HUES6 (cell line): Measurements from ENCODE around the gene HNRNPC.

Source experiments
- H3K27ac ChIP-seq: 2 replicates; pipeline ENCODE4 v1.7.0; 2013; ENCODE audit warnings: low read depth, mild to moderate bottlenecking, low read length, inconsistent platforms
- H3K27me3 ChIP-seq: 2 replicates; pipeline ENCODE4 v1.6.1; 2013; ENCODE audit warnings: low read length; ENCODE audit not compliant: control insufficient read depth, insufficient read depth
- H3K36me3 ChIP-seq: 2 replicates; pipeline ENCODE4 v1.6.1; 2013; ENCODE audit warnings: low read length; ENCODE audit not compliant: control insufficient read depth, insufficient read depth
- H3K4me1 ChIP-seq: 2 replicates; pipeline ENCODE4 v1.6.1; 2013; ENCODE audit warnings: low read length; ENCODE audit not compliant: control insufficient read depth, insufficient read depth
- H3K4me3 ChIP-seq: 2 replicates; pipeline ENCODE4 v1.5.1; 2013; ENCODE audit warnings: low read depth, low read length
- H3K9ac ChIP-seq: one replicate; pipeline ENCODE4 v1.6.1; 2013; ENCODE audit warnings: mild to moderate bottlenecking, low read length
- H3K9me3 ChIP-seq: 2 replicates; pipeline ENCODE4 v1.6.1; 2013; ENCODE audit warnings: low read depth, low read length; ENCODE audit not compliant: control insufficient read depth, insufficient read depth

The HNRNPC gene

GRCh38 chr14:21209185-21209584, 60.1 kb downstream of the HNRNPC start:
- Histone ChIP-seq H3K27ac (no peak overlapping the region), H3K9me3 (no peaks in the 10 kb centered on the region), H3K4me3 (no peak overlapping the region), H3K9ac (no peak overlapping the region), H3K36me3 (peaks cover 83% of the 10 kb centered on the region), H3K4me1 (peaks cover 6% of the 10 kb centered on the region; the same call in 1 of the 2 replicates), H3K27me3 (no peaks in the 10 kb centered on the region)

- Histone ChIP-seq H3K9me3 (no peaks in the 10 kb centered on the region), H3K4me3 (no peak overlapping the region), H3K27me3 (no peaks in the 10 kb centered on the region), H3K9ac (no peak overlapping the region), H3K27ac (no peak overlapping the region), H3K36me3 (peaks cover 76% of the 10 kb centered on the region), H3K4me1 (peaks cover 6% of the 10 kb centered on the region; the same call in 1 of the 2 replicates)
These were observed 60.7 kb downstream of the HNRNPC start for GRCh38 chr14:21208554-21208953.

- H3K4me1 ChIP-seq = peaks cover 6% of the 10 kb centered on the region; the same call in 1 of the 2 replicates
- peaks cover 61% of the 10 kb centered on the region for H3K36me3 ChIP-seq
- no peak overlapping the region for H3K9ac ChIP-seq
- no peak overlapping the region for H3K27ac ChIP-seq
- no peak overlapping the region for H3K4me3 ChIP-seq
- no peaks in the 10 kb centered on the region for H3K27me3 ChIP-seq
- H3K9me3 ChIP-seq = no peaks in the 10 kb centered on the region
These were observed 62.2 kb downstream of the HNRNPC start for GRCh38 chr14:21206753-21207684.

DNA sequence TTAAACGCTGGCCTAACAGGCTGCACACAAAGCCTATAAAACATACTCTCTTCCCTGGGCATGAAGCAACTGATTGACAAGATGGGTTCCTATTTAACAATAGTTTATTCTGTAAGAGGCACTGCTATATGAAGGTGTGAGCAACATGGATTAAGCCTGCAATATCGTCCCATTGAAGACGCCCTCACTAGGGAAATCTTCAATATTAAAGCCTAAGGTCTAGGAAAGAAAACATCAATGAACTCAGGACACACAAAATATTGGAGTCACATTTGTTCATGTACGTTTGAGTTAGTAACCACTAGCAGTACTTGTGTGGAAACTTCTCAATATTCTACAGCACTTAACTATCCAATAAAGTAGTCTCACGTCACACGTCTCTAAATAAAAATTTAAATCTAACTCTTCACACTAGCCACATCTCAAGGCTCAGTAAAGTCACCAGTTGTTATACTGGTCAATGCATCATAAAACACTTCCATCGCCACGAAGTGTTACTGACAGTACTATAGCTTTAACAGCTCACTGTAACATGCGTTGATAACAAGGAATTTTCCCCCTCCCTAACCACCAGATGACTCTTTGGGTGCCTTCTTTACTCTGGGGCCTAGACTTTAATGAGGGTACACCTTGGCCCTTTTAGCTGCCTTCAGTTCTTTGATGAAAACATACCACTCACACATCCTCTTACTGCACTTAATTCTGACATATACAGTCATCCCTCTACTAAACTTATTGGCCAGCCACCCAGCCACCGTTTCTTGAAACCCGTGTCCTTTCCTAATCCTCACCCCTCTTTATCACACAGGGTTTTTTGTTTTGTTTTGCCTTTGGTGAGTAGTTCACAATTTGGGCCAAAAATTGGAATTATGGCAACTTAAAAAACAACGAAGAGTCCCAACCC, 63.3 kb downstream of the HNRNPC start:
- H3K36me3 ChIP-seq = peaks cover 51% of the 10 kb centered on the region

DNA sequence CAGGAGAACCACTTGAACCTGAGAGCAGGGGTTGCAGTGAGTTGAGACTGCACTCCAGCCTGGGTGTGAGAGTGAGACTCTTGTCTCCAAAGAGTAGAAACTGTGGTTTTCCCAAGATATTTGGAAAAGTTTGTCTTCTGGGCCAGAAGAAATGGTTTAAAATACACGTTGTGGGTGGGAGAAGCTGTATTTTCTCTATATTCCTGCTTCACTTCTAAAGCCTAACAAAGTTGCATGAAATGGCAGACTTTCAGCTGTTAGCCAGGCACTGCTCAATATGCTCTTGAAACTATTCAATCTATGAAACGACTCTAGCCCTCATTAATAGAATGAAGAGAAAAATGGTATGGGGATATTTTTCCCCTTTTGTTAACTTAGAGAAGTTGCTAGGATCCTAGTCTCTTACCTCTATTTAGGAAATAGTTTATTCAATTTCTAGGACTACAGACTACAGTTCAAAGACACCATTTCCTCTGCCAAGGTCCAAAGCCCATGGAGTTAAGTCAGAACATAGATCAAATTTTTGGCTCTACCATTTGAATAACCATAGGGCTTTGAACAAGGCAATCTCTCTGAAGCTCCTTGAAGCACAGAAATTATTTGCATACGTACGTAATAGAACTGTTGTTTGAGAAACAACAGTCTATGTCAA, 64.1 kb downstream of the HNRNPC start:
- Histone ChIP-seq H3K36me3 (peaks cover 48% of the 10 kb centered on the region), H3K9ac (no peak overlapping the region), H3K27ac (no peak overlapping the region), H3K9me3 (no peaks in the 10 kb centered on the region), H3K4me3 (no peak overlapping the region), H3K4me1 (peaks cover 6% of the 10 kb centered on the region; the same call in 1 of the 2 replicates), H3K27me3 (no peaks in the 10 kb centered on the region)

More for the DNA sequence above, 63.3 kb downstream of the HNRNPC start:
- Histone ChIP-seq H3K9me3 (no peaks in the 10 kb centered on the region), H3K4me3 (no peak overlapping the region), H3K27ac (no peak overlapping the region), H3K27me3 (no peaks in the 10 kb centered on the region), H3K4me1 (peaks cover 6% of the 10 kb centered on the region; the same call in 1 of the 2 replicates), H3K9ac (no peak overlapping the region)

DNA sequence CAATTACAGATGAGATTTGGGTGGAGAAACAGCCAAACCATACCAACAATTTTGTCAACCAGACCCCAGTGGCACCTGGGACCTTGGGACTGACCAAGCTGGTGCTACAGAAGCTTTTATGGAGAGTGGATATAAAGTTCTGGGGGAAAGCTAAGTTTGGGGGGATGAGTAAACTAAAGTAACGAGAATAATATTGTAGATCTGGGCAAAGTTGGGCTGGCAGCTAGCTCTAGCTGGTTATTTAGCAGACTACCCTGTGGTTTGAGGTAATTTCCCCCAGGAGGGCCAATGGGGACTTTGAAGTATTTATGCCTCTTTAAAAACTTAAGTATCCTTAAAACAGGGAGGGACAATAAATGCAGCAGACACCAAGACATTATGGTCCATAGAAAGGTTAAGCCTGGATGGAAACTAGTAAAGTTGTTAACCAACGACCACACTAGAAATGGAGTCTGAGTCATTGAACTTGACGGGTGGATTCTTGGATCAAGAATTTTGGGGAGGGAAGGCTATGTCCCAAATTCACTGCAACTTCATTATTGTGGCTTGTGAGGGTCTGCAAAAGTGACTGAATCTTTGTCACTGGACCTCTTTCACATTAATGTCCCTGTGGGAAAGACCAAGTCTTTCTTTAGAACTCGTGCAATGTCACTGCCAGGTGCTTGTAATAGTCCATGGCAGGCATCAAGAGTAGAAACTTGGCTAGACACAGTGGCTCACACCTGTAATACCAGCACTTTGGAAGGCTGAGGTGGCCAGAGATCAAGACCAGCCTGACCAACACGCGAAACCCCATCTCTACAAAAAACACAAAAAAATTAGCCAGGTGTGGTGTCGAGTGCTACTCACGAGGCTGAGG, 64.8 kb downstream of the HNRNPC start:
- no peak overlapping the region for H3K4me3 ChIP-seq
- peaks cover 6% of the 10 kb centered on the region; the same call in 1 of the 2 replicates for H3K4me1 ChIP-seq
- no peak overlapping the region for H3K27ac ChIP-seq
- H3K9ac ChIP-seq = no peak overlapping the region
- no peaks in the 10 kb centered on the region for H3K27me3 ChIP-seq
- peaks cover 41% of the 10 kb centered on the region for H3K36me3 ChIP-seq
- no peaks in the 10 kb centered on the region for H3K9me3 ChIP-seq

- no peaks in the 10 kb centered on the region for H3K27me3 ChIP-seq
- no peak overlapping the region for H3K27ac ChIP-seq
These were observed 65.6 kb downstream of the HNRNPC start for GRCh38 chr14:21203470-21204166.

DNA sequence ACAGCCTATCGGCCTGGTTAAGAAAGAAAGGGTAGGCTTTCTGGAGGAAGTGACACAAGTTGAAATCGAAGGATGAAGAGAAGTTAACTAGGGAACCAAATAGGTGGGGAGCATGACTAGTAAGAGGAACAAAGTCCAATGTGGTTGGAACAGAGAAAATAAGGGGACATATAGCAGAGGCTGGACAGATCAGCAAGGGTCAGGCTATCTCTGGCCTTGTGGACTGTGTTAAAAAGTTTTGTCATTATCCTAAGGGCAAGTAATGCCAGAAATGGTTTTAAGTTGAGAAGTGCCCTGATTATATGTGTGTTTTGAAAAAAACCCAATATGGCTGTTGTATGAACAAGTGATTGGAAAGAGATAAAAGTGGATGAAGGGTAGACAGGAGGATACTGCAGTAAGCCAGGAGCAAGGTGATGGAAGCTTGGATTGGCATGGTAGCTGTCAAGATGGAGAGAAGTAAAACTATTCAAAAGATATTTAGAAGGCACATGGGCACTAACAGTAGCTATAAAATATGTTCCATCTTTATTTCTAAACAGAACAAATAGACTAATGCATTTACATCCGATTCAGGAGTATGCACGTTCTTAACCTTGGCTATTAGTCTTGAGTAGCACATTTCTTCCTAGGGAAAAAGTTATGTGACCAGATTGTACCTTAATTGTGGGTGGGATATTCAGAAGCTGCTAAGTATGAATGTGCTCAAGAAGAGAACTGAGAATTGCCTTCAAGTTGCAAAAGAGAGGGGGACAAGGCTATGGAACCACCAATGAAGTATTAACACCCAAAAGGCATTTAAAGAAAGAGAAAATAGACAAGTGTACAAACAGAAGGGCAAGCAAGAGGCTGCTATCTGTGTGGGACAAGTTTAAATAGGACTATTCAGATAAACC, 66.5 kb downstream of the HNRNPC start:
- Histone ChIP-seq H3K27ac (no peak overlapping the region), H3K36me3 (peaks cover 24% of the 10 kb centered on the region)

More at GRCh38 chr14:21203470-21204166, 65.6 kb downstream of the HNRNPC start:
- Histone ChIP-seq H3K36me3 (peaks cover 33% of the 10 kb centered on the region), H3K4me3 (no peak overlapping the region), H3K9ac (no peak overlapping the region), H3K4me1 (peaks cover 6% of the 10 kb centered on the region; the same call in 1 of the 2 replicates), H3K9me3 (no peaks in the 10 kb centered on the region)

More for the DNA sequence above, 66.5 kb downstream of the HNRNPC start:
- no peaks in the 10 kb centered on the region for H3K9me3 ChIP-seq
- H3K27me3 ChIP-seq = no peaks in the 10 kb centered on the region
- no peak overlapping the region for H3K9ac ChIP-seq
- no peak overlapping the region for H3K4me3 ChIP-seq
- H3K4me1 ChIP-seq = peaks cover 6% of the 10 kb centered on the region; the same call in 1 of the 2 replicates
